Activated CD8-positive, alpha-beta memory T cell treated with anti-CD3 and anti-CD28 coated beads, Interleukin-2, amount 50 U/mL, for 48 hours (primary cell): ENCODE data around the gene BAIAP2L2.
"Not testable (repeated sequence)": the region's sequence is repeated elsewhere in the genome, so short reads cannot be mapped to it uniquely, and the experiment has no call there.

ENCODE experiments used
- DNase-seq: peaks from one replicate; pipeline ENCODE4 v3.0.0-alpha.2; 2020

The BAIAP2L2 gene

DNA sequence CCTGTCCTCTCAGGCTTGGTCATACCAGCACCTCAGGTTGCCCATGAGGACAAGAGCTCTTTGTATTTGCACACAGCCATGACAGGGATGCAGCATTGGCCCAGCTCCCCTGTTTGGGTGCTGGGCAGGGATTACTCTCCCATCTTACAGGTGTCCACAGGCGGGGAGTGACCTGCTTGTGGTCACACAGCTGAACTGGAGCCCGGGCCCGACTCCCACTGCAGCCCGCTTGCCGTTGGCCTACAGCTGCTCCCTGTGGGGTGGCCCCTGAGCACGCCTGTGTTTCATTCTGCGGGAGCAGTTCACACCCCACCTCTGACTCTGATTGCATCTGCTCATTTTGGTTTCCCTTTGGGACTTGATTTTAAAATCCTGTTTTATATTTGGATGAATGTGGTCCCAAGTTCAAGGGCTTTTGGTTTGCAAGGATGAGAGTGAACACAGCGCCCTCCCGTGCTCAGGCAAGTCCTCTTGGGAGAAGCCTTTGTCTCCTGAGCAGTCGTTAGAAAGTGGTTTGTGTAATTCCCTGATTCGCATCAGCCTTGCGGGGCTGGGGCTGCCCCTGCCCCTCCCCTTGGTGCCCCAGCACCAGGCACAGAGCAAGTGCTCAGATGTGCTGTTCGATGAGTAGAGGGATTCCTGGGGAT lies 44.0 kb downstream of the BAIAP2L2 start:
- no peak for DNase-seq

DNA sequence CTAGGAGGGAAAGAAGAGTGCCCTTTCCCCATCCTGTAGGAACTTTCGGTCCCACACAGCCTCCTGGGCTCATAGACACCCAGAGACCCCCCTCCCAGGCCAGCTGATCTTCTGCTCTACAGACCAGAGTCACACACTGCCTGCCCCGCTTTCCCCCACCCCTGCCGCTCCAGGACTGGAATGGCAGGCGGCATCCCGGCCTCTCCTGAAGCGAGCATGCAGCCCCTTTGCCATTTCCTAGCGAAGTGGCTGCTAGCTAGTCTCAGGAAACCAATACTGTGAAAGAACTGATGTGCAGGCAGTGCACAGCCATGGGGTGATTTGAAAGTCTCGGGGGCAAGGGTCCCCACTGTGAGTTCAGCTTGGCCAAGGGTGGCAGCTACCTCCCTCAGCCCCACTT lies 44.9 kb downstream of the BAIAP2L2 start:
- DNase-seq, result no peak

DNA sequence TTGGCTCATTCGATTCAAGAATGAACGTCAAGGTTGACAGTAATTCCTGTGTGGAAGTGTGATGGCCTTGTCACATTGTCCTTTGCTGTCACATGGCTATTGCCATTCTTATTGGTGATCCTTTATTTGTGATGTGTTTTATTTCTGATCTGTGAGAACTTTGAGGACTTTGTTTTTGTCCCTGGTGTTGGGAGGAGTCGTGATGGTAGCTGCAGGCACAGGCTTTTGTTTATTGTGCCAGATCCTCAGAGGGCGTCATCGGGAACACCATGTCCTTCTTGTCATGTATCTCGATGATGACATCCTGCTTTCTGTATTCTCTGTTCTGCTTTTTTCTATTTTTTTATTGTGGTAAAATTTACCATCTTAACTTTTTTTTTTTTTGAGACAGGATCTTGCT lies 47.7 kb downstream of the BAIAP2L2 start:
- DNase-seq, result no peak

DNA sequence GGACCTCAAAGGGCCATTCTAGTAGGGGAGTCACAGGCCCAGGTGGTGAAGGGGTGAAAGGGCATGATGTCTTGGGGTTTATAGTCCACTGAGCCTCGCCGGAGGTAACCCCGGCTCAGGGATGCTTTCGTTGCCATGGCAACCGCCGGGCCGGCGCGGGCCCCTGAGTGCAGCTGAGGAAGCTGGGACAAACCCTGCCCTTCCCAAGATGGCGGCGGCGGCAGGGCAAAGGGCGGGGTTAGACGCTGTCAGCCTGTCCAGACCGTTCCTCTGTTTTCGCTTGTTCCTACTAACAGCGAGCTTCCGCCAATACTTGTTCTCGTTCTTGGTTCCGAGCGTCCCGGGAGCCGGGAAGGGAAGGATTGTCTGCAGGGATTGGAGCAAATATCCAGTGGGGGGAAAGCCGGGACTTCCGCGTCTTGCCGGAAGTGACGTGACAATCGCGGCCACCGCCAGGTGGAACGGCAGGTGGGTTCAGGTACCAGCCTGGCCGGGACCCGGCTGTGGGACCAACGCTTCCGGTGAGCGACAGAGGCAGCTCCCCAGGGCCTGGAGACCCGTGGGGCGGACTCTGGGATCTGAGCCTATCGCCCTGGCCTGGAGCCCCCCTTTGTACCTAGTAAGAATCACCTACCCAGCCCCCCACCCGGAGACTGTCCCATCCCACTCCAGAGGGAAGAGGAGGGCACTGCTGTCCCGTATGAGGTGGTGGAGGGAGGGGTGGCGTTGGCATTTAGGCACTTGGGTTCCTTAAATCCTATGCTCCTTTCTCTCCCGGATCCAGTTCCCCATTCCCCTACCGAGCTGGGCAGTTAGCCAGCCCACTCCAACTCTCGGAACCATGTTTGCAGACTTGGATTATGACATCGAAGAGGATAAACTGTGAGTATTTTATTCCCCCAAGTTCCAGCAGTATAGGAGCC lies 53.3 kb downstream of the BAIAP2L2 start, which contains the start of gene PICK1:
Gene PICK1 (plus strand): TSS at position 436 of the 923 bp plus-strand sequence. CDS start 406 bp downstream, at position 842.
- DNase-seq, result peak; percentile 92

DNA sequence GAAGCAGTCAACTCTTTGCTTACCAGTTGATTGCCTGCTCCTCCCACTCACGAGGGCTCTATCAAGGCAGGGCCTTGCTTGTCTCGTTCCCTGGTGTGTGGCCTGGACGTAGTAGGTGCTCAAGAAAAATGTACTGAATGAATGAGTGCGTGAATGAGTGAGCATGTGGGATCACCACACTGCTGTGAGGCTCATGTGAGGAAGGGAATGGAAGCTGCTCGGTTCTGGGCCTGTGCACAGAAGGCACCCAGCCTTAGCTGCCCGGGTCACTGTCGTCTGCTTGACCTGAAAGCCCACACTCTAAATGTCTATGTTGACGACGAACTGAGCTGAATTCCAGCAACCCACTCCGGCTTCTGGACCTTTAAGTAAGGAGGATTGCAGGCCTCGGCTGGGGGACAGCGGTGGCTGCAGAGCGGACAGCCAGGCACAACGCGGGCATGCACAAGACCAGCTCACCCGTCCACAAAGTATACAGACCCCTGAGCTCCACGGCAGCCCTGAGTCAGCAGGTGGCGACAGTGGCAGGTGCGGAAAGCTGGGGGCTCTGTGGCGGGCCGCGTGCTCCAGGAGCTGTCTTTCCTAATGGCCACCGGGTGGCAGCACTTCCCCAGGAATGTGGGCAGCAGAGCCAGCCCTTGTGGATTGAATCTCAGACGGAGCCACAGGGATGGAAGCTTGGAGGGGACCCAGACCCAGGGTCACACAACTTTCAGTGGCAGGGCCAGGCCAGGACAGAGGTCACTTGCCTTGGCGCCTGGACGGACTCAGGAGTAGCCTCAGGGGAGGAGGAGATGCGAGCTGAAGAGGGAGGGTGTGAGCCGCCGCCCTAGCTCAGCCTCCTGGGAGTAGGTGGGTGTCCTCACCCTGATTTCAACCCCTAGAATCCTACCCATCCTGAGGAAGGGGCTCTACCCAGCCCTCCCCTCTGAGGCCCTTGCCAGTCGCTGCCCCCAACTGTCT lies 58.3 kb downstream of the BAIAP2L2 start:
- peak; percentile 89 for DNase-seq

DNA sequence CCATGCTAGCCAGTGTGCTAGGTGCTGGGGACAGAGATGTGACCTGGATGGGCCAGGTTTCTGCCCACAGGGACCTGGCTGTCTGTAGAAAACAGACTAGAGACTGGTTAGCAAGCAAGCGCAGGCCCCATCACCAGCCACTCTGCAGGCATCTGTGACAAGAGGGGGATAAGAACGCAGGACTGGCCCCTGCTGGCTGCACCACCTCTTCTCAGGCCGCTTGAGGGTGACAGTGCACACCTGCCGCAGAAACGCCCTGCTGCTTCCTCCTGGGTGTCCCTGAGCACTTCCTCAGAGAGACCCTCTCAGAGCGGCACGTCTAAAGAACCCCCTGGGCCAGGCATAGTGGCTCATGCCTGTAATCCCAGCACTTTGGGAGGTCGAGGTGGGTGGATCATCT lies 59.2 kb downstream of the BAIAP2L2 start:
- DNase-seq, result no peak

DNA sequence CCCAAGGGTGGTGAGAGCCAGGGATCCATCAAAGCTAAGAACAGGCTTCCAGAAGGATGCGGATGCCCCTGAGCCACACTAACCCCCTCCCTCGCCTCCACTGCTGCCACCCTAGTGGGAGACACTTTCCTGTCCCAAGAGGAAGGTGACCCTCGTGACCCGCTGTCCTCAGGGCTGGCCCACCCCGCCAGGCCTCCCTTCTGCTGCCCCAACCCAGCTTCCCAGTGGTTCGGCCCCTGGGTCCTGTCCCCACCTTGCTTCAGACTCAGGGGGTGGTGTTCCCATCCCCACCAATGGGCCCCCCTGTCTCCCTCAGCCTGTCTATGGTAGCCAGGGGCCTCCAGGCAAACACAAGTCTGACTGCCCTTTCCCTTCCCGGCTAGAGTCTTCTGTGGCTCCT lies 59.8 kb downstream of the BAIAP2L2 start:
- DNase-seq, result no peak

DNA sequence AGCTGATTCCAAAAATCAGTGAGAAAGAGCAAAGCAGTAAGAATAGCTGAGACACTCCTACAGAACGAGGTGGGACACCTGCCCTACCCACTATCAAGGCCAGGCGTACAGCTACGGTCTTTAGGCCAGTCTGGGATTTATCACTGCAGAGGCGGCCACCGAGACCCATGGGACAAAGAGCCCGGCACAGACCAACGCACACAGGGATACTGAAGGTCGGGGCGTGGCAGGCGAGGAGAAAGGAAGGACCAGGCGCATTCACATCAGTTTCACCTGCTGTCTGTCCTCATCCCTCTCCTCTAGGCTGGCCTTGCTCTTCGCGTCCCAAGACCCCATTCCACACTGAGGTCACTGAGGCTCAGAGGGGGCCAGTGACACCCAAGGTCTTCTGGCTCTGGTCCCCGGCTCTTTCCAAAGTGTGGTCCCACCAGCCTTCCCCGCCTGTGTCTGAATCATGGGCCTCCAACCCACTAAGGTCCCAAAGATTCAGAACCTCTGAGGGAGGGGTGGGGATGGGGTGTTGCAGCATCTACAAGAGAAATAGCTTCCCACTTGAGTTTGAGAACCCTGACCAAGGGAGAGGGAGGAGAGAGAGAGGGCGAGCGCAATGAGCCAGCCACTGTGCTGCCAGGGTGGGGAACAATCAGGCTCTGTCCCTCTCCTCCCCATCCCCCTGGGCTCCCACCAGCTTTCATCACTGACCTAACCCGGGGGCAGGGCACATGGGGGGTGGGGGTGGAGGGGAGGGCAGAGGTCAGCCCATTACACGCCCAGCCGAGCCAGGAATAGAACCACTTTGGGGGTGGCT lies 60.5 kb downstream of the BAIAP2L2 start:
- no peak for DNase-seq

DNA sequence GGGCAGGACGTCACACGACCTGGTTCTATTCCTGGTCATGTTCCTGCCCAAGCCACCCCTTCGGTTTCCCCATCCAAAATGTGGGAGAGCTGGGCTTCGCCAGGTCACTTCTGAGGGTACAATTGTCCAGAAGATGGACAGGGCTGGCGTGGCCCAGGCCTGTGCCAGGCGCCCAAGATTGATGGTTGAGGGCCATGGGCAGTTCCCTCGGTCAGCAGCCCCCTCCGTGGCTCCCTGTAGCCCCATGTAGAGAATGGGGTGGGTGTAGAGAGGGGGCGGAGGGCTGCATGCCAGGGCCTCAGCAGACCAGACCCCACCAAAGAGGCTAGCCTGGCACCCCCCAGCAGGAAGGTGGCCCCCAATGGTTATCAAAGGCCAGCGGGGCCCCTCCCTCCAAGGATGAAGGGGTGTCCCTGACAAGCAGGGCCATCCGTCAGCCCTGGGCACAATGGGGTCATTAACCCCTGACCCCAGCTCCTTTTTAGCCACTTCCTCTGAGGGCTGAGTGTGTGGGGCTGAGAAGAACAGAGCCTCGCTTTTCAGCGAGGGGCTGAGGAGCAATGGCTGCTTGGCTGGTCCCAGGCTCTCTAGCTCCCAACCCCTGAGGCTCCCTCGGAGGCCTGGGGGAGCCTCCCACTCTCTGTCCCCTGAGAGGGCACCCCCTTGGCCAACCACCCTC lies 64.3 kb downstream of the BAIAP2L2 start:
- DNase-seq, result no peak

DNA sequence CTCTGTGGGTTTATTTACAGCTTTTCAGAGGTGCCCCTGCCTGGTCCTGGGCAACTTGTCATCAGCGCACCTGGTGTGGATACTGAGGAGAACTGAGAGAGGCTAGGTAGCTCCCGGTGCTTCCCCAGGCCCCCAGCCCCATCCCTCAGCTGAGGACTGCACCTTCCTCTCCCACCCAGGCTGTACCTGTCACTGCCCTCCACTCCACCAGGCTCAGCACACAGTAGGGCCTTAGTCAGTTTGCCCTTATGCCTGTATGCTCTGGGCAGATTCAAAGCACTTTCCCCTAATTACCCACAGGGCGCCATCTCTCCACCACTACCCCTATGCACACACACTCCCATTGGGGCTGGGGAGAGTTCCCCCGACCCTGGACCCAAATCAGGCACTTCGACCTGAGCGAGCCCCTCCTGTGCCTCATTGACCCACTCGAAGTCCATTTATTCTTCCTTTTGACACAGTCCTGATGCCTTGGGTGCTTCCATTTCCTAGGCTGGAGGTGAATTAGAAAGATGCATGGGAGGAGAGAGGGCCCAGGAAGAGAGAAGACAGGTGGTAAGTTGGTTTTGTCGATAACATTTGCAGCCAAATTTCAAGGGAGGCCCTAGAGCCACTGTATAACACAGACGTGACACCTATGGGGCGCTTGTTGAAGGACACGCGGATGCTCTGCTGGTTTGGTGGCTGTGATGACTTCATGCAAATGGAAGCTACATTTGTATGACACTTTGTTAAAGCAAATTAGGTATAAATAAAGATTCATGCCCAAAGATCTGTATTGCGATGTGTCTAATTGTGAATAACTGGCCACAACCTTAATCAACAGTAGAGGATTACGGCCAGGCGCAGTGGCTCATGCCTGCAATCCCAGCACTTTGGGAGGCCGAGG lies 67.1 kb downstream of the BAIAP2L2 start:
- no peak for DNase-seq

DNA sequence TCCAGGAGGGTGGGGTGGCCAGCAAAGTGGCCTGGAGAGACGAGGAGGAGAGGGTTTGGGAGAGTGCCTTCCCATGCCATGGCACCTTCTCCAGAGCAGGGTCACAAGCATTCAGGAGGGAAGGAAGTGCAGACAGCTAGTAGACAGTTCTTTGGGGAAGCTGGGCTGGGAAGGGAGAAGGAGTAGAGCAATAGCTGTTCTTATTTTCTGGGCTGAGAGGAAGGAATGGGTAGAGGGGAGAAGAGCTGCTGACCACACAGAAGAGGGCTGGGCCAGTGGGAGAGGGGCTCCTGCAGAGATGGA lies 68.0 kb downstream of the BAIAP2L2 start:
- DNase-seq, result no peak

DNA sequence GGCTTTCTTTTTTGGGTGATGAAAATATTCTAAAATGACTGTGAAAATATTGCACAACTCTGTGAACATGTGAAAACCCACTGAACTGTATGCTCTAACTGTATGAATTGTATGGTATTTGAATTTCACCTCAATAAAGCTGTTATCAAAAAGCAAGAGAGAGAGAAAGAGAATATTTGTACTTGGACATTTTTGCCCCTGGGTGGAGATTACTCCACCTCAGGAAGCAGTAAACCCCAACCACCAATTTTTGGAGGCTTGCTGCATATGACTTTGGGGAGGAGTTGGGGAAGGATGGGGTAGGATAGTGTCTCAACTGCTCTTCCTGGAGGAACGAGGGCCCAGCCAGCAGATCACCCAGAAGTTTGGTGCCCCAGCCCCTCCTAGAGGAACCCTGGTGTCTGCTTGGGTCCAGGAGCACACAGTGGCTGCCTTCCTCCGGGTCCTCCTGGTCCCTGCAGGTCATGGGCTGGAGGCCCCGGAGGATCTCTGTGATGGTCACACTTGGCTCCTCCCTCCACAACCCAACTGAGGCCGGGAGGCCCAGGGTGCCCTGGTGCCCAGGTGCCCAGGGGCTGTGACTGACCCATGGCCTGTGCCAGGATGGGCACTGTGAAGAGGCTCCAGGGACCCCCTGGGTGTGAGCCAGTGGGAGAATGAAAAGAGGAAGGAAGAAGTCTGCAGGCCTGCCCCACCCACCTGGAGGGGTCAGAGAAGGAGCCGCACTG lies 68.6 kb downstream of the BAIAP2L2 start:
- DNase-seq, result no peak

DNA sequence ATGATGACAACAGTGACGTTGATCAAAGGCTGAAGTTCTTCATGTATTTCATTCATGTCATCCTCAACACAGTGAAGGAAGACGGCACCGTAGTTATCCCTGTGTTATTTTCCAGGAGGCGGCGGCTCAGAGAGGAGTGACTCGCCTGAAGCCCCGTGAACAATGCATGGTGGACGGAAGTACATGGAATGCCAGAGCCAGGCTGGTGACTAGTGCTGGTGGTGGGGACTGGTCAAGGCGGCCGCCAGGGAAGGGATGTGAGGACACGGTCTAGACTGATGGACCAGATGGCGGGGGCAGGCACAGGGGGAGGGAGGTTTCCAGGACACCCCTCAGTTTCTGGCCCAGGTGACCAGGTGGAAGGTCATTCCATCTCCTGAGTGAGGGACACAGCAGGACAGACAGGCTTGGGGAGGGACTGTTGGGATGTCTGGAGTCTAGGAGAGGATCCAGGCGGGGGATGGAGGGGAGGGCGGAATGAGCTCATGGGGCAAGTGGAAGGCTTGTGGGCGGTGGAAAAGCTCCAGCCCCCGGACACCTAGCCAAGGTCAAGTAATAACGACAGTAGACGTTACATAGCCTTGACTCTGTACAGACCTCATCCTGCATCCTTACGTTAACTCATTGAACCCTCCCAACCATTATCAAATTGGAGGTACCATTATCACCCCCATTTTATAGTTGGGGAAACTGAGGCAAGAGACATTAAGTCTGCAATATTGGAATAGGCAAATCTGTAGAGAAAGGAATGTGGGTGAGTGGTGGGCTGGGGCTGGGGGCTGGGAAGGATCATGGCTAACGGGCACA lies 69.3 kb downstream of the BAIAP2L2 start:
- DNase-seq, result no peak

DNA sequence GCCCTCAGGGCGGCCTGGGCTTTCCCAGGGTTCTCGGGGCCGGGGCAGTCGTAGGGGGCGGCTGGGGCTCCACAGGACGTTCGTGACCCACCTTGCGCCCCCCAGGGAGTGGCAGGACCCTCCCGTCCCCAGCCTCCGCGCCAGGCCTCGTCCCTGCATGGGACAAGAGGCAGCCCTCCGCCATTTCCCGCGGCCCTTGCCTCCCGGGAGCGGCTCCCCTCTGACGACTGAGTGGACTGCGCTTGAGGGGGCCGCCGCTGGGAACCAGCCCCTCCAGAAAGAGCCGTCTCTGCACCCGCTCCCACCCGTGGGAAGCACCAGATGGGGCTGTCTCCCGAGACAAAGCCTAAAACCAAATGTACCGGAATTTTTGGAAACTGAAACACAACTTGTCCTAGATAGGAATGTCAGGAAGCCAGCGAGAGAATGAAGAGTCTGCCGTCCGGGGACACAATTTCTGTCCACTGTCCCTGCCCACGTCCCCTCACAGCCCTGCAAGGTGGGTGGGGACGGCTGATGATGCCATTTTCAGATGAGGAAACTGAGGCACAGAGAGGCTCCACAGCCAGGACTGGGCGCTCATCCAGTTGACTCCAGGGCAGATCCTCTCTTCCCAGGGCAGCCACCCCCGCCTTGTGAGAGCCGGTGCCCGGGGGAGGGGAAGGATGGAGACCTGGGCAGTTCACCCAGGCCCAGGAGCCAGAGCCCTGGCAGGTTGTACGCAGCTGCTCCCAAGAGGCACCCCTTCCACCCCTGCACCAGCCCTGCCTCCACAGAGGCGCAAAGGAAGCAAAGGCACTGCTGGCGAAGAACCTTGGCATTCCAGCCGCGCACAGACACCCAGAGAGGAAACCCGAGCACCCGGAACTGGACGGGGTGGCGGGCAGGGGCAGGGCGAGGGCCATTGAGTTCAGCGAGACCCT lies 71.3 kb downstream of the BAIAP2L2 start:
- no peak for DNase-seq

DNA sequence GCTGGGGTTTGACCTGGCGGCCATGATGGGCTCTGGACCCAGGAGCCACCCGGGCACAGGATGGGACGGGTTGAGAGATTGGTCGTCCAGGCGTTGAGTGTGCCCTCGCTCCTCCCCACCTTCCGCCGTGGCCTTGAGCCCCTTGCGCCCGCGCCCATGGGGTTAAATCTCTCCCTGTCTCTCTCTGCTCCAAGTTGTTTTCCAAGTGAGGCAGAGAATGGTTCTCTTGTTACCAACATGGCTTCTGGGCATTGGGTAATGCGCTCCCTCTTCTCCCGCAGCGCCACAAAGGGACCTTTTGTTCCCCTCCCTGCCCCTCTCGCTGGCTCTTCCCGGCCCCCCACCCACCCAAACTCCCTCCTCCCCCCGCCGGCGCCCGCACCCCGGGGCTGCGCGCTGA lies 72.1 kb downstream of the BAIAP2L2 start:
- no peak for DNase-seq

DNA sequence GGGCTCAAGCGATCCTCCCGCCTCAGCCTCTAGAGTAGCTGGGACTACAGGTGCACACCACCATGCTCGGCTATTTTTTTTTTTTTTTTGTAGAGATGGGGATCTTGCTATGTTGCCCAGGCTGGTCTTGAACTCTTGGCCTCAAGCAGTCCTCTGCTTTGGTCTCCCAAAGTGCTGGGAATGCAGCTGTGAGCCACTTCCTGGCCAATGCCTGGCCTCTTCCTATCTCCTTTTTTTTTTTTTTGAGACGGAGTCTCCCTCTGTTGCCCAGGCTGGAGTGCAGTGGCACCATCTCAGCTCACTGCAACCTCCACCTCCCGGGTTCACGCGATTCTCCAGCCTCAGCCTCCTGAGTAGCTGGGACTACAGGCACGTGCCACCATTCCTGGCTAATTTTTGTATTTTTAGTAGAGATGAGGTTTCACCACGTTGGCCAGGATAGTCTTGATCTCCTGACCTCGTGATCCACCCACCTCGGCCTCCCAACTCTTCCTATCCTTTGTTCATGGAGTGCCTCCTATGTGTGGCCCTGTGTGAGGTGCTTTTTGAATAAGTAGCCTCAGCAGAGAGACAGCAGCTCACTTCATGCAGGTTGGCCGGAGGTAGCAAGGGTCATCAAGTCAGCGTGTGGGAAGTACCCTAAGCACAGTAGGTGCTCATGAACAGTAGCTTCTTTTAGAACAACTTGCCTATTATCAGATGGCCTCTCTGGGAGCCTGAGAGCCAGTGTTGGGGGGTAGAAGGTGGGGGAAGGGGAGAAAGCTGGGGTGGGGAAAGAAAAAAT lies 72.9 kb downstream of the BAIAP2L2 start:
- DNase-seq, result not testable (repeated sequence)
